ENCODE data around the gene ATP8A1. TPM values are rescaled to one million over a fixed set of nuclear protein-coding genes. Genes with fewer than 3 reads are reported as not detected.

Gene ATP8A1
- total RNA-seq, 2 donors from 2014 or later = 37.4 to 70.9 TPM

DNA sequence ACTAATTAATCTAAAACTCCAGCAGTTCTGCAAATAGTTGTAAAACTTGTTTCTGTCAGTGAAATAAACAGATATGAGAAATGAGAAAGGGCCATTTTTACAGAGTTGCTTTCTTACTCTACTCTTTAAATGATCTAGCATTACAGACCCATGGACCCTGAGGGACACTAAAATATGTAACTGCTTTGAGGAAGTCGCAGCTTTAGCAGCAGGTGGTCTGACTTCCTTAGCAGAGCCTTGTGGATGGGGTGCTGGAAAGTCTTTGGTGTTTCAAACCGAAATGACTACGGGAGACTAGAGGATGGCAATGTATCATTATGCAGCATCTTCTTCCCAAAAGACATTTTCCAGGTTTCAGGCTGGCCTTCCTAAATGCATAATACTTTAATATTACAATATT lies 240.9 kb downstream of the ATP8A1 start:
- TF ChIP-seq CTCF (IDR thresholded peaks at IDR 0.05) = no peak
- Histone ChIP-seq H3K4me3 (no peak overlapping the region), H3K9me3 (no peaks in the 10 kb centered on the region), H3K36me3 (replicated peaks in 1 of 2; ENCODE audit: insufficient read depth in 1 of 2, low read depth in 2 of 2) (peaks cover 0 to 2% of the 10 kb centered on the region in 2 donors), H3K27ac (no peak overlapping the region), H3K27me3 (no peaks in the 10 kb centered on the region), H3K4me1 (no peaks in the 10 kb centered on the region)
- no peak for ATAC-seq
- 74 to 85% methylated on average over 3 of the region's 3 CpGs for WGBS, 2 donors
- no peak for DNase-seq
- intact Hi-C loops (cut with DNase I) = no loop called here

- Histone ChIP-seq H3K9me3 (no peaks in the 10 kb centered on the region), H3K36me3 (replicated peaks in 1 of 2; ENCODE audit: insufficient read depth in 1 of 2, low read depth in 2 of 2) (peaks cover 0 to 2% of the 10 kb centered on the region in 2 donors), H3K27ac (no peak overlapping the region), H3K4me3 (no peak overlapping the region), H3K27me3 (no peaks in the 10 kb centered on the region), H3K4me1 (no peaks in the 10 kb centered on the region)
- ATAC-seq (no peak), DNase-seq (no peak)
- TF ChIP-seq POLR2A (IDR thresholded peaks at IDR 0.05) (no peak), CTCF (IDR thresholded peaks at IDR 0.05) (no peak)
- intact Hi-C loops (cut with DNase I) = no loop called here
- 70 to 85% methylated on average over 1 of the region's 1 CpG for WGBS, 2 donors
These were observed 241.6 kb downstream of the ATP8A1 start for GRCh38 chr4:42415281-42415680.

DNA sequence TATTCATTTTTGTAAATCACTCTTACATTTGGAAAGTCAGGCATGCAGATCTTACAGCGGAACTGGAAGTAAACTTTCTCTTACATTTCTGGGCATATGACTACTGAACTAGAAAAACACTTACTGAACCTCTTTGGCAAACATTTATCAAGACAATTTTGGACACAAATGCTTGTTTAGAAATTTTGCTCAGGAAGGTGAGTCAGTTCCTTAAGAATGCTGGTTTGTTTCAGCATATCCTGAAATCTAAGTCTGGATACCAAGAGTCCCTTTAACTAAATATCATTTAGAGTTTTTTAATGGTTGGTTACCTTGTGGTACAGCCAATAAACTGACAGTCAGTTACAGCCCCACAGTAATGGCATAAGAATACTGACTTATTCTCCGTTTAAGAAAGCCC lies 244.7 kb downstream of the ATP8A1 start:
- H3K9me3 ChIP-seq = no peaks in the 10 kb centered on the region
- no peak for TF ChIP-seq POLR2A (IDR thresholded peaks at IDR 0.05)
- no peak for TF ChIP-seq CTCF (IDR thresholded peaks at IDR 0.05)
- H3K36me3 ChIP-seq (replicated peaks in 1 of 2; ENCODE audit: insufficient read depth in 1 of 2, low read depth in 2 of 2) = peaks cover 0 to 2% of the 10 kb centered on the region in 2 donors
- H3K4me3 ChIP-seq = no peak overlapping the region
- H3K4me1 ChIP-seq = no peaks in the 10 kb centered on the region
- H3K27ac ChIP-seq = no peak overlapping the region
- no peaks in the 10 kb centered on the region for H3K27me3 ChIP-seq
- intact Hi-C loops (cut with DNase I) = no loop called here
- DNase-seq (no peak), ATAC-seq (no peak)
- WGBS, 2 donors = 67 to 74% methylated on average over 2 of the region's 2 CpGs

- Histone ChIP-seq H3K27me3 (no peaks in the 10 kb centered on the region), H3K9me3 (no peaks in the 10 kb centered on the region), H3K36me3 (replicated peaks in 1 of 2; ENCODE audit: insufficient read depth in 1 of 2, low read depth in 2 of 2) (peaks cover 0 to 2% of the 10 kb centered on the region in 2 donors), H3K4me1 (no peaks in the 10 kb centered on the region), H3K27ac (no peak overlapping the region), H3K4me3 (no peak overlapping the region)
- ATAC-seq (no peak), DNase-seq (no peak)
- 78 to 82% methylated on average over 4 of the region's 4 CpGs for WGBS, 2 donors
- TF ChIP-seq CTCF (IDR thresholded peaks at IDR 0.05) = no peak
- no peak for TF ChIP-seq POLR2A (IDR thresholded peaks at IDR 0.05)
- intact Hi-C loops (cut with DNase I) = no loop called here
These were observed 245.1 kb downstream of the ATP8A1 start for GRCh38 chr4:42411803-42412202.

DNA sequence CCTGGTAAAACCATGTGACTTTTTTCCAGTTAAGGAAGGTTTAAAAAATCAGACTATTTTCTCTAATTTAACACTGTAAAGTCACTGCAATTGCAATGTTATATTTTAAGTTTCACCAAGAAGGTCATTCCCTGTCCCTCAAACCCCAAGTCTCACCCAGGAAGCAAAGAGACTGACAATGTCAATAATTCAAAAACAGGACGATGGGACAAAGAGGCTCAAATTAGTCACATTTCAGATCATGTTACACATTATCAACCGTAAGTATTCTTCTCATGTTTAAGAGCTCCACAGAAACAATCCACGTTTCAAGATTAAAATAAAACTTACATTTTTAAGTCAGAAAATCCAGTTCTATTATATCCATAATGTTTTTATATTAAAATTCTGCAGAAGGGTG lies 246.5 kb downstream of the ATP8A1 start:
- TF ChIP-seq POLR2A (IDR thresholded peaks at IDR 0.05) (no peak), CTCF (IDR thresholded peaks at IDR 0.05) (no peak)
- Histone ChIP-seq H3K4me3 (no peak overlapping the region), H3K4me1 (no peaks in the 10 kb centered on the region), H3K27ac (no peak overlapping the region), H3K27me3 (no peaks in the 10 kb centered on the region), H3K36me3 (replicated peaks in 1 of 2; ENCODE audit: insufficient read depth in 1 of 2, low read depth in 2 of 2) (peaks cover 0 to 2% of the 10 kb centered on the region in 2 donors), H3K9me3 (no peaks in the 10 kb centered on the region)
- WGBS, 2 donors = 79 to 81% methylated on average over 3 of the region's 3 CpGs
- intact Hi-C loops (cut with DNase I) = no loop called here
- no peak for ATAC-seq
- DNase-seq = no peak

Data from body of pancreas (tissue), 4 donors.